GM18861 (cell line): ENCODE data around the gene MAD1L1.

Source experiments
- ATAC-seq: cut with Tn5 transposase; IDR thresholded peaks from one replicate; pipeline ENCODE4 v1.9.1; 2021; ENCODE audit not compliant: unreplicated experiment

The MAD1L1 gene

DNA sequence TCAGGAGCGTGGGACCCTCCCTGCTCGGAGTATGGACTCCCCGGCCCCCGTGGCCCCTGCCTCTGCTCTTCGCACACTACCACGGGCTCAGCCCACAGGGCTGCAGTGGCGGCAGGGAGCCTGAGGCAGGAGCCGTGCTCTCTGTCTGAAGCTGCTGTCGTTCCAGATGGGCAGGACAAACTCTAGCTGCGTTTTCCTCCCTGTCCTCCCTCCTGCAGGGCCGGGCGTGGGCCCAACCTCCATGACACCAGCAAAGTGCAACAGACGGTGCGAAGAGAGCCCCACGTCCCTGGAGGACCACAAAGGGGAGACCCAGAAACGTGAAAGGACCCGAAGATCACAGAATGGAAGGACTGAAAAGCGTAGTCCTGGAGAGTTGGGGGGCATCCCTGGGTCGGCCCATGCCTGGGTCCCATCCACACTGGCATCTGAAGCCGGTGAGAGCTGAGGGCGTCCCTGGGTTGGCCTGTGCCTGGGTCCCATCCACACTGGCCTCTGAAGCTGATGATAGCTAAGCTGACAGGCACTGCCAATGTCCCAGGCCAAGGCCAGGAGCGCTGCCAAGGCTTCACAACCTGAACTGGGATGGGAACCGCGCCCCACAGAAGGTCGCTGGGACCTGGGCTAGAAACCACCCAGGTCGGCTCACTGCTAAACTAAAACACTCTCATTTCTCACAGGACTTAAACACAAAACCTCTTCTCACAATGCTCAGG, 267.0 kb downstream of the MAD1L1 start:
- ATAC-seq: no peak

DNA sequence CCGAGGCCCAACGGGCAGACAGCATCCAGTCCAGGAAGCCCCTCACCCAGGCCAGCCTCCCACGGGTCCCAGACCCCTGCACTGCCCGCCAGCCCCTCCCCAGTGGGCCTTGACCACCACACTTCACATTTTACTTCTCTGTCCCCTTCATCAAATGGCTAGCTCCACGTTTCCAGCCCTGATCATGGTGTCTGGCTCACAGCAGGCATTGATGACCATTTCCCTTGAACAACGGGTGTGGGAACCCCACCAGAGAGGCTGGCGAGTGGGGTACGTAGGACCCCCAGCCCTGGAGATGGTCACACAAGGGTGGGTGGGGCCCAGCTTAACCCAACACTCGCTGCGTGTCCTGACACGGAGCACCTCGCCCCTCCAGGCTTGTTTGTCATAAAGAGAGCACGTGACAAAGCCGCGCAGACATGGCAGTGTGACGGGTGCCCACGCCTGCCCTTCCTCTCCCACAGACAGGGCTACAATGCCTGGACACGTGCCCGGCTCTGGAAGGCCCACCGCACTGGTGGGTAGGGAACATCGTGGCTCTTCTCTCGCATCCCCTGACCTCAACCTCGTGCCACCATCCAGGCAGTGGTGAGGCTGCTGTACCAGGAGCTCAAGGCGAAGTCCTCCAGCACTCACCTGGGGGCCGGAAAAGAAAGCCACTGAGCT, 267.7 kb downstream of the MAD1L1 start:
- no peak for ATAC-seq

DNA sequence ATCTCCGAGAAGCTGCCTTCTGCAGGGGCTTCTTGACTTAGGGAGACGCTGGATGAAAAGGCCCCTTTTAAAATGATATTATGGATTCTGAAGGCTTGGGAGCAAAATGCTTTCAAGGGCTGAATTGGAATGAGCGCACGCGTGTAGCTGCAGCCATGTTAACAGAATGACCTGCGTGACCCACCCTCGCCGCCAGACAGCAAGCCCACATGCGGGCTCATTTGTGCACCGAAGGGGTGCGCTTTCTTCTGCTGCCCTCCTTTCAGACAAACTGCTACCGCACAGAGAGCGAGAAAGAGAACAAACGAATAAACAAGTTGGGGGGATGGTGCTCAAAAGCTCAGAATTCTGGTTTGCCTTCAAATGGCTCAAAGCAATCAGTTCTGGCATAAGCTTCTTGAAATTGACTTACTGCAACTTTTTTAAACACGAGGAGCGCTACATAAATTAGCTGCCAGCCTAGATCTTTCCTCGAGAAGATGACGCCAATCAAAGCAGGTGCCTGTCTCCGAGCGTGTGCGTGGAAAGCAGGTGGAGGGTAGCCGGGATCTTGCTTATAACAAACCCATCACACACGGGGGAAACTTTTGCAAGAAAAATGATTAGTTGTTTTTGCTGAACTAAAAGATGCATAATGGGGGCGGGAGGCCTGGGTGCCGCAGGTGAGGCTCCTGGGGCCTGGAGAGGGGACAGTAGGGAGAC, 268.4 kb downstream of the MAD1L1 start:
- ATAC-seq: no peak

GRCh38 chr7:1963575-1963974, 269.2 kb downstream of the MAD1L1 start:
- no peak for ATAC-seq

GRCh38 chr7:1961701-1962276, 271.0 kb downstream of the MAD1L1 start:
- no peak for ATAC-seq

- no peak for ATAC-seq
These were observed 273.4 kb downstream of the MAD1L1 start for GRCh38 chr7:1959305-1959704.

DNA sequence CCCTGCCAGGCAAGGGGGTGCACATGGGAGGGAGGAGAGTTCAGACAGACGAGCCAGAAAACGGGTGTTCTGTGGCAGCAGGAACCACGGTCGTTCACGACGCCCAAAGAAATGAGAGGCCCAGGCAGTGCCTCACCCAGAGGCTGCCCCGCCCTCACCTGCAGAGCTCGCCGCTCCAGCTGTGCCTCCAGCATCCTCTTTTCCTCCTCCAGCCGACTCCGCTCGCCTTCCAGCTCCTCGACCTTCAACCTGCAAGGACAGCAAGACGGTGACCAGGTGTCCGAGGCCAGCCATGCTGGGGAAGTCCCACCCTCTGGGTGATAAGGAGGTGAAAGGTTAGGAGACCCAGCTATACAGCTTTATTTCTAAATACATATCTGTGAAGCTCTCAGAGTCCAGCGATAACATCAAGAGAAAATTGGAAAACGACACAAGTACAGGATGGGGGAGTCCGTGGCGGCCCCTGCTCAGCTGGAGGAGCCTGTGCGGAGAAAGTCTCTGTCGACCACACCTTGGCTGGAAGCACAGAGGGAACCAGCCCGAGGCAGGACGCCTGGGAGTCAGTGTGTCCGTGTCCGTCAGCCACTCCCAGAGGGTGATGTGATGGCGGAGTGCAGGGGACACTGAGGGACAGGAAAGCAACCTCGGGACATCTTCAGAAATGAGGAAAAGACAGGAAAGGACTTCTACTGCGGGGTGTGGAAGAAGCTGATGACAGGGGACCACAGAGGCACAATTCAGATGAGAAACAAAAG, 275.1 kb downstream of the MAD1L1 start:
- ATAC-seq: no peak

GRCh38 chr7:1956611-1957470, 275.9 kb downstream of the MAD1L1 start:
- ATAC-seq: no peak

GRCh38 chr7:1956141-1956540, 276.6 kb downstream of the MAD1L1 start:
- no peak for ATAC-seq

DNA sequence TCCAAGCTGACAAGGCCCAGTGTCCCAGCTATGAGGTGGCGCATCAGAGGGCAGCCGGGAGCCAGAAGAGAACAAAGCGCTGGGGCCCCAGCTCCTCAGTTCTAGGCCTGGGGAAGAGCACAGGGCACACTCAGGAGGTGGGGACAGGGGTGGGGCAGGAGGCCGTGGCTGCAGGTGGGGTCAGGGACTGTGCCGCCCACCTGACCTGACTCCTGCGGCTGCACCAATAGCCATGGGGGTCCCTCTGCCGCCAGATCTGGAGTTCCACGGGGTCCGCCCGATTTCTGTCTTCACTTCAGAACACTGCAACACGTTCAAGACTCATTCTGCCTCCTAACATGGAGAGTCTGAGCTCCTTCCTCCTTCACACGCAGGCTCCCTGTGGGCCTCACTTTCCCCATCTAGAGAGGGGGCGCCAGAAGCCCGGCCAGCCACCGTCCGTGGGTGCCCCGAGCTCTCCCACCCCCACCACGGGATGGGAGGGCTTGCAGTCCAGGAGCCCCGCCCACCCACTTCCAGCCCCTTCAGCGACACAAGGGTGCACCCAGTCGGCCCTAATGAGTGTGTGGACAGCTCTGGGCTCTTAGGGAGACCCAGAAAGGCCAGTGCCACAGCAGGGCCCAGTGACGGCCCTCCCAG, 278.3 kb downstream of the MAD1L1 start:
- no peak for ATAC-seq

- ATAC-seq: no peak
These were observed 279.2 kb downstream of the MAD1L1 start for GRCh38 chr7:1953199-1954190.

- no peak for ATAC-seq
These were observed 280.0 kb downstream of the MAD1L1 start for GRCh38 chr7:1952781-1953180.

GRCh38 chr7:1952169-1952760, 280.5 kb downstream of the MAD1L1 start:
- ATAC-seq: no peak

DNA sequence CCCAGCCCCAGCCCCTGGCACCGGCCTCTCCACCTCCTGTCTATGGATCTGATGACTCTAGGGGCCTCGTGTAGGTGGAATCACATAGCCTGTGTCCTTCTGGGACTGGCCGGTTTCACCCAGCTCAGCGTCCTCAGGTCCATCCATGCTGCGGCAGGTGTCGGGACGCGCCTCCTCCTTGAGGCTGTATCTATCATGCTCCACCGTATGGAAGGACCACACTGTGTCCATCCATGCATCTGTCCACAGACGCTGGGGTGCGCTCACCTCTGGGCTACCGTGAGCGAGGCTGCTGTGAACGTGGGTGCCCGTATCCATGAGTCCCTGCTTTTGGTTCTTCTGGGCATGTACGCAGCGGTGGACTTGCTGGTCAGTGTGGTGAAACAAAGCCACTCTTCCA, 281.1 kb downstream of the MAD1L1 start:
- no peak for ATAC-seq

GRCh38 chr7:1951159-1951536, 281.6 kb downstream of the MAD1L1 start:
- ATAC-seq: no peak

DNA sequence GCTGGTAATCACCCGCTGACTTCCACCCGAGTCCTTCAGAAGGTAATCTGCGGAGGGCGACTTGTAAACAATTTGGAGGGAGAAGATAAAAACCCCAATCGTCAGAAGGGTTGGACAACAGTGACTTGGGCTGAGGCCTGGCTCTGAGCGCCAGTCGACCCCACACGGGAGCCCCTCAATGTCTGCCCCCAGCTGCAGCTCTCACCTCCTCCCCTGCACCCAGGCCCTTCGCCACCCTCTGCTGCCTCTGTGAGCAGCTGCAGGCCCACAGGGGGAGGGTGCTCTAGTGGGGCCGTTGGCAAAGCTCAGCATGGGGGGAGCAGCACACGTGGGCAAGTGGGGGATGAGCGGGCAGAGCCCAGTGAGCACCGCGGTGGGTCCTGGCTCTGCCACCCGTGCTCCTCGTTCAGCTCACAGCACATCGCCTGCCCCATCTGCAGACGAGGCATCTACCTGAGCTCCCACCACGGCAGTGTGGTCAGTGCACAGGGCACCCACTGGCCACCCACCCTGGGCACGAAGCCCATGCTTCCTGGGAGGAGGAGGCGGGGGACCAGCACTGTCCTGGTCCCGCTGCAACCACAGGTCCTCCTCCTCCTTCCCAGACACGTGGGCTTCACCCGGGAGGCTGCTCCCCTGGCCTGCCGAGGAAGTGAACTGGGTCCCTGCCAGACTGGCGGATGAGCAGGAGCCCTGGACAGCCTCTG, 282.1 kb downstream of the MAD1L1 start:
- no peak for ATAC-seq

DNA sequence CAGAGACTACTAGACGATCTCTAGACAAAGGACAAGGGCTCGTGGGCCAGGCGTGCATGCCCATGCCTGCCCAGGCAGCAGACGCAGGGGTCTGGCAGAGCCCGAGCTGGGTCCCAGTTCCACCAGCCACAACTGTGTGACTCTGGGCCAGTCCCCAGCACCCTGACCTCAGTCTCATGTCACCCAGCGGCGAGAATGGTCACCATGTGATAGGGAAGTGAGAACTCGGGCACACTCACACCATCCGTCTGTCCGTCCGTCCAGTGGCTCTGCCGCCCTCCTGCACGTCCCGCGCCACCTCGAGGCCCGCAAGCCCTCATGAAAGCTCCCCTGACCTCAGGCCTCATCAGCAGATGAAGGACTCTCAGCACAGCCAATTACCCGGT, 282.7 kb downstream of the MAD1L1 start:
- no peak for ATAC-seq

- no peak for ATAC-seq
These were observed 283.1 kb downstream of the MAD1L1 start for GRCh38 chr7:1949681-1950055.
